A673 (cell line): ENCODE data around the gene DRD2.

Experiments used
- EZH2 ChIP-seq: fragments of 200-600 bp; sonication (generic); IDR thresholded peaks from 2 replicates; pipeline ENCODE4 v1.6.1; 2017; ENCODE audit warnings: borderline replicate concordance, low read depth, mild to moderate bottlenecking, mixed read lengths, antibody characterized with exemption, low read length; ENCODE audit not compliant: poor library complexity, severe bottlenecking
- TF ChIP-seq, protein P1 (sequence below): fragments of 300-800, 200-600 bp; sonication (generic); conservative IDR thresholded peaks from 2 replicates; pipeline ENCODE4 v1.5.1; 2017; ENCODE audit warnings: low read depth, mild to moderate bottlenecking, antibody characterized with exemption, low read length, moderate library complexity, mixed read lengths

DNA sequence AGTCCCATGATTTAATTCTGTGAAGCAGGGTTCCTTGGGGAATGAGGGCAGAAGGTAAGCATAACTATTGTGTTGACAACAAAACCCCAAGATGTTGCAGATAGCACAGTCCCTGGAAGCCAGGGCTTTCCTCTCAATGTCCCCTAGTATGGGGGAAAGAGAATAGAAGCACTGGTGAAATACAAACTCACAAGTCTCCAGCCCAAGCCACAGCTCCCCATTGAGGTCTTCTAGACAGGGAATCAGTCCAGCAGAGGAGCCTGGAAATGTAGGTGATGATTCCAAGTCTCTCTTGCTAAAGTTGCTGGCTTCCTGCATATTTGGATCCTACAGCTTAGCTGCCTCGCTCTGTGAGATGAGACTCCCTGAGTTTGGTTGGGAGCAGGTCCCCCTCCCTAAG is 31.7 kb upstream of the DRD2 start:
- TF ChIP-seq, protein P1, sequence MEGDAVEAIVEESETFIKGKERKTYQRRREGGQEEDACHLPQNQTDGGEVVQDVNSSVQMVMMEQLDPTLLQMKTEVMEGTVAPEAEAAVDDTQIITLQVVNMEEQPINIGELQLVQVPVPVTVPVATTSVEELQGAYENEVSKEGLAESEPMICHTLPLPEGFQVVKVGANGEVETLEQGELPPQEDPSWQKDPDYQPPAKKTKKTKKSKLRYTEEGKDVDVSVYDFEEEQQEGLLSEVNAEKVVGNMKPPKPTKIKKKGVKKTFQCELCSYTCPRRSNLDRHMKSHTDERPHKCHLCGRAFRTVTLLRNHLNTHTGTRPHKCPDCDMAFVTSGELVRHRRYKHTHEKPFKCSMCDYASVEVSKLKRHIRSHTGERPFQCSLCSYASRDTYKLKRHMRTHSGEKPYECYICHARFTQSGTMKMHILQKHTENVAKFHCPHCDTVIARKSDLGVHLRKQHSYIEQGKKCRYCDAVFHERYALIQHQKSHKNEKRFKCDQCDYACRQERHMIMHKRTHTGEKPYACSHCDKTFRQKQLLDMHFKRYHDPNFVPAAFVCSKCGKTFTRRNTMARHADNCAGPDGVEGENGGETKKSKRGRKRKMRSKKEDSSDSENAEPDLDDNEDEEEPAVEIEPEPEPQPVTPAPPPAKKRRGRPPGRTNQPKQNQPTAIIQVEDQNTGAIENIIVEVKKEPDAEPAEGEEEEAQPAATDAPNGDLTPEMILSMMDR: no peak
- no peak for TF ChIP-seq EZH2
